Hematopoietic multipotent progenitor cell treated with erythropoietin and hydrocortisone succinate and interleukin-3 and kit ligand, for 6 days (in vitro differentiated cells): ENCODE results near the gene KCTD16.

Experiments
- DNase-seq: peaks from one replicate; pipeline ENCODE4 v3.0.0-alpha.2; 2015

KCTD16 gene

DNA sequence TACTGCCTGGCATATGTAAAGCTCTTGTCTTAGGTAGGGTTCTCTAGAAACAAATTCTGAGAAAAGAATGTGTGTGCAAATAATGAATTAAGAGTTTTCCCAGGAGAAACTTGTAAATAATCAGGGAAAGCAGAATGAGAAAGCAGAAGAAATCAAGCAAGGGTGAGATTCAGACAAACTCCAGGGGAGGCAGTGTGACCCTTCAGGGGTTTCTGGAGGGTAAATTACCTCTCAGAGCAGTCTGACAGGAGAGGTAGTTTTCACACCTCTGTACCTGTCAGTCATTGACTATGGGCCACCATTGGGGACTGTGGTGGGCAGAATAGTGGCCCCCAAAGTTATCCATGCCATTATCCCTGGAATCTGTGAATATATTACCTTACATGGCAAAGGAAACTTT is 124.6 kb downstream of the KCTD16 start:
- no peak for DNase-seq

GRCh38 chr5:144297081-144297480 is 126.4 kb downstream of the KCTD16 start:
- DNase-seq, result no peak

DNA sequence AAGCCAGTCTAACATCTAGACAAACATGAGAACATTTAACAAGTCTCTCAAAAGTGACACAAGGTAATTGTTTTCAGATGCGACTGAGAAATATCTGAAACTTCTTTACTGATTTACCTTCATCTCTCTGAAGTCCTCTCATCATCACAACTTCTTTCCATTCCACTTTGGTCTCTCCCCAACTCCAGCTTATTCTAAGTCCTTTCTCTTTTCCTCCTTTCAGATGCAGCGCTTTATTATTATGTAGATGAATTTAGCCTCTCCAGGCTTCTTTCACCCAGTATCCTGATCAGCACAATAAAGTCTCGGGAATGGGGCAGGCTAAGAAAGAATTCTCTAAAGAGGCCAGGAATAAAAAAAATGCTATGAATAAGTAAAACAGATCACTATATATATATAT is 128.0 kb downstream of the KCTD16 start:
- DNase-seq, result no peak

- no peak for DNase-seq
Observed at GRCh38 chr5:144304688-144305087, 134.0 kb downstream of the KCTD16 start.

DNA sequence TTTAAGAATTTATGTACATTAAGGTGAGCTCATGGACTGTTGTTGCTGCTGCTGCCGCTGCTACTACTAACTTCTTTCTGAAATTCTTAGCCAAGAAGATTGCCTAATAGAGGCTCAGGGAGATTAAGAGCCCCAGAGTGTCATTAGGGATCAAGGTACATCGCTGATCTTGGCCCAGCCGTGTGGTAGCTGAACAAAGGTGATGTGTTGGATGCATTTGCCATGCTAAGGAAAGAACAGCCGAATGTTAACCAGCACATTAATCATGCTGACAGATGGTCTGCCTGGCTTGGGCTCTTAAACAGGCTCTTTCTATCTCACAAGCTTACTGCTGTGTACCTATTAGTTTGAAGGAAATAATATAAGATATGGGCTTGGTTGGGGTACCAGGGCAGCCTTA is 137.1 kb downstream of the KCTD16 start:
- DNase-seq, result no peak

DNA sequence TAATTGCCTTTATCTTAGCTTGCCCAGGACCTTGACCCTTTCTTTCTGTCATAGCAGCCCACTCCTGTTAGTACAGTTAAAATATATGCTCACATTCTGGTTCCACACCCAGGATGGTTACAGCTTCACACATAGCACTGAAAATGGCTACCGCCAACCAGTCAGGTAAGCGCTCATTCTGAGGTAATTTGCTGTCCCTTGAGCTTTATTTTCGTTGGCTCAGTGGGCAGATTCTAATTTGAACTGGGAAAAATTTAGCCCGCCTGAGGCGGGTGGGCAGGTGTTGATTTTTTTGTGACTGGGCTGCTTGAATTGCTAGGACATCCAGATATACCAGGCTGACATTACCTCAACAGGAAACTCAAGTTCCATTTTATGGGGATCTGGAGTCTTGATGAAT is 137.5 kb downstream of the KCTD16 start:
- DNase-seq, result no peak

DNA sequence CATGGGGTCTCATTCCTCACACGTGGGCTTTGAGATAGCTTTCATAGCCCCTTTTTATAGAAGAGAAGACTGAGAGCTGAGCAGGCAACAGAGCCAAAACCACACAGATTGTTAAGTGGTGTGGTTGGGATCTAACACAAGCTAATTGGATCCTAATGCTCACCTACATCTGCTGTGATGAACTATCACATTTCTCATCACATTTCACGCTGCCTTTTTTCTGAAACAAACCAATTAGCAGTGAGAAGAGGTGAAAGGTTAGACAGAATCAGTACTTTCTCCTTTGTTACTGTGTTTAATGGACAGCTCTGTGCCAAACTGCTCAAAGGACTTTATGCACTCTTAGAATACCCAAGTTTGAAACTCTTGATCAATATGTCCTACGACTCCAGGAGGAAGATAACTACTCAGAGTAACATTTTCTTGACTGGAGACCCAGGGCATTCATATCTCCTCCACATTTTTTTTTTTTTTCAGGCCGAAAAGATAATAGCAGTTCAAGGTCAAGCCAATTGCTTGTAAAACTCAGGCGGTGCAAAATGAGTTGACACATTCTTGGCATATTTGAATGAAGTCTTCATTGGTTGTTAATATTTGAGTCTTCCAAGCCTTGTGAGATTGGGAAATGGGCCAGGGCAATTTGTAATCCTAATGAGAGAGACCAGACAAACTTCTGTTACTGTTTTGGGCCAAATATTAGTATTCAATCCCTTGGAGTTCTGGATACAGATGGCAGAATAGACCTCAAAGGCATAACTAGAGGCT is 138.4 kb downstream of the KCTD16 start:
- DNase-seq, result no peak

DNA sequence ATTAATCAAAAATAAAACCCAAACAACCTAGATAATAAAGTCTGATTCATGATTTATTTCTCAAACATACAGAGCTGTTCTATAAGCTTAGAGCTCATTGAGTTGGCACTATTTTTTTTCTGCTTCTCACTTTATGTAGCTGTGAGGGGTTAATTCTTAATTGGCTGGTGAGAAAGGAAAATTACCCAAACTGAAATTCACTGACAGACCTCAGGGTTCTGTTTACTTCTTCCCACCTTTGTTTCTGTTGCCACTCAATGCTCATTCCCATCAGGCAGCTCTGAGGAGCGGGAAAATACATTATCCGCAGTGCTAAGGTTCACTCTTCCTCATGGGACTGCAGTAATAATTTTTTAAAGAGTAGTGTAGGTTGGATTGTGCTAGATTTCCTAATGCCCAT is 139.9 kb downstream of the KCTD16 start:
- no peak for DNase-seq

- DNase-seq, result no peak
Observed at GRCh38 chr5:144313147-144313726, 142.6 kb downstream of the KCTD16 start.

DNA sequence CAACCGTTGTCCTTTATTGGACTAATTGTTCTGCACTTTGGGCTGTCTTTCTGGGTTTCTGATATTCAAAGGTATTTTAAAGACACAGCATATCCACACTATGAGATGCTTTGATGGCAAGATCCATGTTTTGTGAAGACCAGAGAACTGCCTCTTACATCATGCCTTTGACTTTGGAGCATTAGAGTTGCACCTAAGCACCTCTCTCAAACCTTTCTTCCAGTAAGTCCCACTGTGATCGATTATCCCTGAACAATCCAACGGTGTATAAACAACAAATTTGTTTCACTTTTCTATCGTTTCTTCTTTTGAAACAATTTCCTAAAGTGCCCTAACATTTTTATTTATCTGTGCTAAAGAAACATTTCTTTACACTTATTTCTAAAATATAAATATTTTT is 144.4 kb downstream of the KCTD16 start:
- DNase-seq, result no peak

DNA sequence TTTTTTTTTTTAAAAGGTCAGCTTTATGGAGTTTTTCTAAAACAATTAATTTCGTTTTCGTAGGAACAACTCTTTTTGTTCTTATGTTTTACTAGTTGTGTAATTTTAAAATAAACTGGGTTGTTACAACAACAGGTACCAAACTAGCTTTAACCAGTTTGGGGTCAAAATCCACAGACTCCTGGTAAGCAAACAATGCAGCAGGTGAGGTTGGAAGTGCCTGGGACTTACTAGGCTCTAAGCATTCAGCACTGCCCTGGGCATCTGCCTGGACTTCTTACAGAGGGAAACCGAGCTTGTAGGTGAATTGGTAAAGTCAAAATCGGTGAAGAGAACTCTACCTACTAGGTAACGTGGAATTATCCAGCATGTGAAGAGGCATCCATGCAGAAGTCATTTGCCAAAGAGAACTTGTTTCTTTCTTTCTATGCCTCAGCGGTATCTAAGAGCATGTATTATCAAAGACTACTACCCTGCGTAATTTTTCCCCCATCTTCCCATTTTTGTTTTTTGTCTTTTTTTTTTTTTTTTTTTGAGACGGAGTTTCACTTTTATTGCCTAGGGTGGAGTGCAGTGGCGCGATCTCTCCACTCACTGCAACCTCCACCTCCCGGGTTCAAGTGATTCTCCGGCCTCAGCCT is 145.4 kb downstream of the KCTD16 start:
- no peak for DNase-seq

GRCh38 chr5:144318011-144318410 is 147.3 kb downstream of the KCTD16 start:
- DNase-seq, result no peak

- no peak for DNase-seq
Observed at GRCh38 chr5:144318460-144318859, 147.8 kb downstream of the KCTD16 start.

- DNase-seq, result no peak
Observed at GRCh38 chr5:144323181-144323580, 152.5 kb downstream of the KCTD16 start.

GRCh38 chr5:144325532-144325931 is 154.9 kb downstream of the KCTD16 start:
- DNase-seq, result no peak

DNA sequence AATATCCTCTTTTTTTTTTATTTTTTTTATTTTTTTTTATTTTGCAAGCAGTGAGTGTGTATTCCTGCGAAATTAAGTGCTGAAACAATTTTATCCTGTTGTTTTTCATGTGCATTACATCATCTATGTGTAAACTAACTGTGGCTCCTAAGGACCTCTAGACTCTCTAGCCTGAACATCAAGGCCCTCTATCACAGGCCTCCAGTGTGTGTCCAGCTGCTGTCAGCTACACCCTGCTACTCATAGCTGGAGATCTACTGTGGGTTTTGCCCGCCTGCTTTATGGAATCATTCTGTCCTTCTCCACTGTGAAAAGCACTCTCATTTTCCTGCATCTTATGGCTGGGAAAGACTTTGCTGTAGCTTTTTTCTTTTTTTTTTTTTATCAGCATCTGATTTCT is 157.8 kb downstream of the KCTD16 start:
- no peak for DNase-seq

GRCh38 chr5:144328980-144329379 is 158.3 kb downstream of the KCTD16 start:
- no peak for DNase-seq

DNA sequence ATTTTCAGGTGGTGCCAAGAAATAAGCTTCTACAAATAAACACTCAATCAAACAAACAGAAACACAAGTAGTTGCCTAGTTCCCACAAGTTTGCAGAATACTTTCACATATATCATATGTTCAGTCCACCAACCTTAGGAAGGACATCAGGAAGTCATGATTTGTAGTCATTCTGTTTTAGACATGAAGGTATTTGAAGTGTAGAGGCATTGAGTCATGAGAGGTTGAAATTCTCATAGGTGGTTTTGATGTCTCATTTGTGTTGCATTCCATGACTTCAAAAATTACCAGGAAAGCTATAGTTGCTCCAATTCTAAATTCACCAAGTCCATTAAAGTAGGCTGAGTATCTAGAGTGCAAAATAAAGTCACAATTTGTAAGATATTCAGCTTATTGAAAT is 159.0 kb downstream of the KCTD16 start:
- DNase-seq, result no peak

GRCh38 chr5:144331361-144331760 is 160.7 kb downstream of the KCTD16 start:
- no peak for DNase-seq

DNA sequence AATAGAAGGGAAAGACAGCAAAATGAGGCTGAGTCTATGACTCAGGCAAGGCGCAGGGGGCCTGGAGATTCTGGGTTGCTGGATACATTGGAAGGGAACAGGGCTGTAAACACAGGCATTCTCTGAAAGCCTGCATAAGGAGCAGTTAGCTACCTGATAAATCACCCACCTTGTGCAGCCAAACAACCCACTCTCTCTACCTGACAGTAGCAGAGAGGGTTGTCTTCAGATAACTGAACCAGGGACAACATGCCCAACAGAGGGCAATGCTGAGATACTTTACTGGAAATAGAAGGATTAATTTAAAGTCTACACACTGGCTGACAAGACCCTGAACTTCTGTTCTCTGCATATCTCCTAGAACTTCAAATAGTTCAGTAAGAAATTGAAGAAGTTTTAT is 161.6 kb downstream of the KCTD16 start:
- DNase-seq, result peak; percentile 1

DNA sequence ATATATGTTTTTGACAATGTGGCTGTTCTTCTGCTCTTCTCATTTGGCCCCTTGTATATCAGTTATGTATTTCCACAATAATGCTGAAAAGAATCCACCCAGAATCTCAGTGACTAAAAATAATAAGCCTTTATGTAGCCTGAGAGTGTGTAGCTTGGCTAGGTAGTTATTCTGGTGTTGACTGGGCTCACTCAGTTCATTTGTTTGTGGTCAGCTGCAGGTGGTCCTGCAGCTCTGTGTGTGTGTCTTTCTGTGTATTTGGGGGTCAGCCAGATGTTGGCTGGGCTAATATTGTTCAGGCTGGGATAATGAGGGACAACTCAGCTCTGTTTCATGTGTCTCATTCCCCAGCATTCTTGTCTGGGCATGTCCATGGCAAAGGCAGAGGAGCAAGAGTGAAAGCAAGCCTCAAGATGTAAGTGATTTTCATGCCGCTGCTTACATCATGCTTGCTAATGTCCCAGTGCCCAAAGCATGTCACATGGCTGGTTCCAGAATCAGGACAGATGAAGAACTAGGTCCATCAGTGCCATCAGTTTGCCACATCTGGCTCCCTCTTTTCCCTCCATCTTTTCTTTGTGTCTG is 162.8 kb downstream of the KCTD16 start:
- DNase-seq, result no peak

DNA sequence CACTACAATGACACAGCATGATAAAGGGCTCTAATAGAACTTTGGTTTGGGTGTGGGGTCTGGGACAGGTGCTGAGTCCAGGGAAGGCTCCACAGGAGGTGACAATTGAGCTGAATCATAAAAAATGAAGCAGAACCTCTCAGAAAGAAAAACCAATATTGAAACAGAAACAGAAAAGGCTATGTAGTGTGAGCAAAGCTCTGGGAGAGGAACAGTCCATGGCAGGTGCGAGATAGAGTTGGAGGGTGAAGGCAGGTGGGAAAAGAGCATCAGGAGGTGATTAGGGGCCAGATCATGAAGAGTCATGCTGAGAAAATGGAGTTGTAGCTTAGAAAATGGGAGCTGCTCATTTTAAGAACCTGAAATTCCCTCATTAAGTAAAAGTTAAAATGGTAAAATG is 164.9 kb downstream of the KCTD16 start:
- no peak for DNase-seq

DNA sequence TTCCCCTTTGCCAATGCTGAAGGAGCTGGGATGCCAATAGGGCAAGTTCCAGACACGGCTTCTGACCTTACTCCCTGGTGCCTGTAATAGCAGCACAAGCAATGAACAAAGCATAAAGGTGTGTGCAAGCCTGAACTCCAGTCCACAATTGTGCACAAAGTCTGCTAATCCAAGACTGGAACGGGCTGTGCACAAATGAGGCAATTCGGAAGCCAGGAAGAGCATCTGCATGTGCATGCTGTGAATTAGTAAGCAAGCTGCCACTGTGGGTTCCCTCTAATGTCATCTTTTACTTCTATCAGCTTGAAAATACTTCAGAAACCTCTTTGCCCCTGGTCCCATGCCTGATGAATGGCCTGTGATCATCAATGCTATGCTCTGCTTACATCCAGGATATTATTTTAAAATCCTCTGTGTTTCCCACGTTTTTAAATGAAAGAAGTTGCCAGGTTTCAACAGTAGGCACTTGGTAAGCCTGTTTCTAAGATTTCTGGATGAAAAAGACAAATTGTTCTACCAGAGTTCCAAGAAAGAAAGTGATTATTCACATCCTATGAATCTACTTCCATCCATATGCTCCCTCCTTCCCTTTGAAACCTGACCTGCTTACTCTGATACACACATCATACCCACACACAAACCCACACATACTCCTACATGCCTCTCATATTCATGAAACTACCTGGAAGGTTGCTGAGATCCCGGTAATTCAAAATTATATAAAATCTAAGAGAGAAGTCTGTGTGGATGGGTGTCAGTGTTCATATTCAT is 165.7 kb downstream of the KCTD16 start:
- DNase-seq, result no peak
